GM12878 (cell line): ENCODE measurements around the gene GP2. TPM values are rescaled to one million over a fixed set of nuclear protein-coding genes. Genes with fewer than 3 reads are reported as not detected.
A peak's percentile ranks its signal among the peaks of the same experiment; 100 is the strongest.
"Not testable (repeated sequence)": the region's sequence is repeated elsewhere in the genome, so short reads cannot be mapped to it uniquely, and the experiment has no call there.

Source experiments
- ATAC-seq: fragments of 200-7000 bp; cut with Tn5 transposase; 3 replicates; pipeline ENCODE4 v1.9.1; 2020; ENCODE audit warnings: mild to moderate bottlenecking, moderate library complexity
- BruUV-seq: library from RNA; stranded (reverse); fragments of 400-500 nt; replicated peaks from 2 replicates; lab custom pipeline; 2021; lab: Mats Ljungman, UMichigan
- CTCF ChIA-PET: fragments of 300-600 bp; sonication (Branson Sonifier 250); formaldehyde crosslinking; extraction: SDS; loops from one replicate; lab custom pipeline; 2021; ENCODE audit warnings: inconsistent platforms; lab: Yijun Ruan, JAX
- POLR2A ChIA-PET: fragments of 350-600 bp; formaldehyde crosslinking; extraction: SDS; loops from one replicate; lab custom pipeline; 2021; ENCODE audit warnings: inconsistent platforms; lab: Charles Lee
- RAD21 ChIA-PET: fragments of 300-600 bp; sonication (Branson Sonifier 250); formaldehyde crosslinking; loops from one replicate; lab custom pipeline; 2023; ENCODE audit warnings: antibody characterized with exemption; ENCODE audit not compliant: unreplicated experiment; lab: Charles Lee
- SMC1A ChIA-PET: fragments of 300-600 bp; sonication (Branson Sonifier 250); formaldehyde crosslinking; loops from one replicate; lab custom pipeline; 2023; ENCODE audit not compliant: unreplicated experiment, uncharacterized antibody; lab: Charles Lee
- DNase-seq: peaks from one replicate; pipeline ENCODE4 v3.0.0-alpha.2; 2011; ENCODE audit warnings: low read depth, low spot score
- FAIRE-seq: peaks from 3 replicates; lab custom pipeline; 2011; peaks lifted over from hg19 to GRCh38; lab: Jason Lieb, UNC
- H2AFZ ChIP-seq: 2 replicates; pipeline ENCODE4 v1.6.0; 2011; ENCODE audit warnings: low read depth, low read length, control low read depth; ENCODE audit not compliant: control insufficient read depth
- H3K27ac ChIP-seq: 2 replicates; pipeline ENCODE4 v1.5.1; 2011; ENCODE audit warnings: control low read depth; ENCODE audit not compliant: control insufficient read depth, insufficient read depth
- H3K27me3 ChIP-seq, 2 experiments: replicated peaks in 1 of 2; 2 replicates each; pipeline versions ENCODE4 v1.6.0 to v1.6.1; 2011; ENCODE audit warnings: low read length in 1 of 2; ENCODE audit not compliant: control insufficient read depth in 2 of 2, insufficient read depth in 2 of 2
- H3K36me3 ChIP-seq, 2 experiments: 2 replicates each; pipeline ENCODE4 v1.5.1; 2011; ENCODE audit warnings: low read length in 1 of 2; ENCODE audit not compliant: control insufficient read depth in 2 of 2, insufficient read depth in 2 of 2
- H3K4me1 ChIP-seq: 2 replicates; pipeline ENCODE4 v1.6.1; 2011; ENCODE audit warnings: mild to moderate bottlenecking, low read length, moderate library complexity, mixed read lengths; ENCODE audit not compliant: control insufficient read depth, insufficient read depth
- H3K4me2 ChIP-seq: 2 replicates; pipeline ENCODE4 v1.6.0; 2011; ENCODE audit warnings: control low read depth; ENCODE audit not compliant: control insufficient read depth, insufficient read depth
- H3K4me3 ChIP-seq: fragments of 200-600 bp; sonication (generic); 2 replicates; pipeline ENCODE4 v1.5.1; 2016
- H3K79me2 ChIP-seq: 2 replicates; pipeline ENCODE4 v1.6.0; 2011; ENCODE audit warnings: low read length; ENCODE audit not compliant: control insufficient read depth, insufficient read depth
- H3K9ac ChIP-seq: 2 replicates; pipeline ENCODE4 v1.8.0; 2011; ENCODE audit warnings: low read length, control low read depth, mixed read lengths; ENCODE audit not compliant: control insufficient read depth, insufficient read depth
- H3K9me3 ChIP-seq: replicated peaks from 3 replicates; pipeline ENCODE4 v1.5.1; 2011; ENCODE audit warnings: mild to moderate bottlenecking, low read length; ENCODE audit not compliant: control insufficient read depth, insufficient read depth
- H4K20me1 ChIP-seq: 2 replicates; pipeline ENCODE4 v1.6.0; 2011; ENCODE audit not compliant: control insufficient read depth, insufficient read depth
- NFYB ChIP-seq: IDR thresholded peaks from 2 replicates; pipeline ENCODE4 v1.6.1; 2011; ENCODE audit warnings: low read depth, mild to moderate bottlenecking, low read length, improper control_type of control experiment, moderate library complexity; ENCODE audit not compliant: insufficient read depth
- SP1 ChIP-seq: IDR thresholded peaks from one replicate; pipeline ENCODE4 v1.6.1; 2011; ENCODE audit warnings: low read depth, low read length
- WGBS: methylation state at CpG from one replicate; pipeline ENCODE4 v1.1.6; 2016; ENCODE audit warnings: low lambda C conversion rate; ENCODE audit not compliant: insufficient replicate concordance, insufficient coverage; ENCODE audit errors: missing lambda C conversion rate; 5-methylcytosine and 5-hydroxymethylcytosine counted together
- in situ Hi-C: fragments of 300-500 bp; cut with MboI; formaldehyde crosslinking; loops from 9 replicates; pipeline ENCODE4 v1.14.3; 2018; ENCODE audit warnings: mixed read lengths
- intact Hi-C: fragments of 100-400 bp; cut with micrococcal nuclease; formaldehyde crosslinking; loops from one replicate; pipeline ENCODE4 v1.14.2; 2022; ENCODE audit not compliant: unreplicated experiment
- polyA plus RNA-seq, 11 experiments: library from polyadenylated mRNA; depleted of rRNA in 4 of 11; unstranded in 6 of 11; stranded (reverse) in 5 of 11; fragments of >200 nt; fragmentation: Nextera tagmentation in 4 of 11; fragmentation: Illumina TruSeq in 1 of 11; extraction: Ambion mirVana in 4 of 11; extraction: Trizol in 1 of 11; gene quantifications; 1 replicate in 1 of 11; 2 replicates in 10 of 11; pipeline versions ENCODE4 v1.2.1 to v1.2.3, GENCODE V29; 2011 to 2016; ENCODE audit warnings: inconsistent platforms in 2 of 11, missing spikeins in 2 of 11, low read depth in 1 of 11
- total RNA-seq, 4 experiments: library from RNA; depleted of rRNA in 3 of 4; stranded (reverse); fragments of >200 nt in 3 of 4; fragmentation: Illumina TruSeq in 1 of 4; extraction: Trizol in 1 of 4; gene quantifications; 2 replicates each; pipeline versions ENCODE4 v1.2.1 to v1.2.3, GENCODE V29; 2013 to 2021
- TF ChIP-seq, protein P1 (sequence below): fragments of 450-650 bp; formaldehyde crosslinking; IDR thresholded peaks from 2 replicates; pipeline ENCODE4 v1.5.0; 2022; ENCODE audit warnings: mild to moderate bottlenecking, missing genetic modification characterization

The GP2 gene
- total and polyA plus RNA-seq, 10 of the 15 experiments (the other 5 are each of a cell fraction or from before 2014, with no cell fraction given), result 6.9 TPM; not detected in 9

DNA sequence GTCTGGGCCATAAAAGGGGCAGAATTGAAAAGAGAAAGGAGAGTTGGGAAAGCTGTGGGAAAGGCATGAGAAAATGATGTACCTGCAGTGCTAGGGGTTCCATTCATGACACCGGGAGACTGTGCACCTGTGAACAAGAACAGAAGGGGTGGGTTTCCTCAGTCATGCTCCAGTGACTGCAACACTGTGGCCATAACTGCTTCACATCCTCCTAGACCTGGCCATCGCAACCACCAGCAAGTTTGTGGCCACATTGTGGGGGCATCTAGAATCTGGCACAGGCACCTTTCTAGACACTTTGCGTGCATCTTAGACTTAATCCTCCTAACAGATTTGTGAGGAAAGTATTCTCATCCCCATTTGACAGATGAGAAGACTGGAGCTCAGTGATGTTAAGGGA is 12.7 kb downstream of the GP2 start (continued):
- TF ChIP-seq, protein P1, sequence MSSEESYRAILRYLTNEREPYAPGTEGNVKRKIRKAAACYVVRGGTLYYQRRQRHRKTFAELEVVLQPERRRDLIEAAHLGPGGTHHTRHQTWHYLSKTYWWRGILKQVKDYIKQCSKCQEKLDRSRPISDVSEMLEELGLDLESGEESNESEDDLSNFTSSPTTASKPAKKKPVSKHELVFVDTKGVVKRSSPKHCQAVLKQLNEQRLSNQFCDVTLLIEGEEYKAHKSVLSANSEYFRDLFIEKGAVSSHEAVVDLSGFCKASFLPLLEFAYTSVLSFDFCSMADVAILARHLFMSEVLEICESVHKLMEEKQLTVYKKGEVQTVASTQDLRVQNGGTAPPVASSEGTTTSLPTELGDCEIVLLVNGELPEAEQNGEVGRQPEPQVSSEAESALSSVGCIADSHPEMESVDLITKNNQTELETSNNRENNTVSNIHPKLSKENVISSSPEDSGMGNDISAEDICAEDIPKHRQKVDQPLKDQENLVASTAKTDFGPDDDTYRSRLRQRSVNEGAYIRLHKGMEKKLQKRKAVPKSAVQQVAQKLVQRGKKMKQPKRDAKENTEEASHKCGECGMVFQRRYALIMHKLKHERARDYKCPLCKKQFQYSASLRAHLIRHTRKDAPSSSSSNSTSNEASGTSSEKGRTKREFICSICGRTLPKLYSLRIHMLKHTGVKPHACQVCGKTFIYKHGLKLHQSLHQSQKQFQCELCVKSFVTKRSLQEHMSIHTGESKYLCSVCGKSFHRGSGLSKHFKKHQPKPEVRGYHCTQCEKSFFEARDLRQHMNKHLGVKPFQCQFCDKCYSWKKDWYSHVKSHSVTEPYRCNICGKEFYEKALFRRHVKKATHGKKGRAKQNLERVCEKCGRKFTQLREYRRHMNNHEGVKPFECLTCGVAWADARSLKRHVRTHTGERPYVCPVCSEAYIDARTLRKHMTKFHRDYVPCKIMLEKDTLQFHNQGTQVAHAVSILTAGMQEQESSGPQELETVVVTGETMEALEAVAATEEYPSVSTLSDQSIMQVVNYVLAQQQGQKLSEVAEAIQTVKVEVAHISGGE (CRISPR knock-in tag), result no peak
- TF ChIP-seq SP1, result no peak

GRCh38 chr16:20313741-20314140 is 13.6 kb downstream of the GP2 start:
- no peak for ATAC-seq
- no peaks in the 10 kb centered on the region for H4K20me1 ChIP-seq
- no peaks in the 10 kb centered on the region for H3K36me3 ChIP-seq
- POLR2A ChIA-PET, result no interaction called here
- no peak overlapping the region for H2AFZ ChIP-seq
- TF ChIP-seq NFYB, result 0 out of 2 replicates have a peak, but pooled peaks have one; percentile 18
- TF ChIP-seq, protein P1 (CRISPR knock-in tag), result no peak
- TF ChIP-seq, all 136 proteins: peak for 1
- no TSS peak for BruUV-seq
- DNase-seq (no peak), FAIRE-seq (no peak)
- in situ Hi-C loops, result no loop called here
- 13% methylated on average over 3 of the region's 3 CpGs for WGBS
- CTCF ChIA-PET, result interaction anchor here (3.3 kb wide), 1 partner anchor 13 kb away, joined by 19 read pairs; no protein-coding TSS in a partner anchor
- SMC1A ChIA-PET, result no interaction called here
- Histone ChIP-seq H3K4me1 (no peaks in the 10 kb centered on the region), H3K4me3 (no peak overlapping the region), H3K79me2 (no peaks in the 10 kb centered on the region), H3K27ac (no peak overlapping the region), H3K9me3 (no peaks in the 10 kb centered on the region), H3K4me2 (no peak overlapping the region), H3K27me3 (no peaks in the 10 kb centered on the region), H3K9ac (no peak overlapping the region)
- intact Hi-C loops, result no loop called here
- RAD21 ChIA-PET, result no interaction called here

GRCh38 chr16:20312536-20313095 is 14.7 kb downstream of the GP2 start:
- H3K4me1 ChIP-seq, in situ Hi-C loops, H3K27ac ChIP-seq, BruUV-seq, ATAC-seq, H3K4me3 ChIP-seq, H2AFZ ChIP-seq, POLR2A ChIA-PET, H3K27me3 ChIP-seq, intact Hi-C loops, H3K79me2 ChIP-seq, H4K20me1 ChIP-seq, DNase-seq, H3K9me3 ChIP-seq, H3K36me3 ChIP-seq, RAD21 ChIA-PET, H3K4me2 ChIP-seq, H3K9ac ChIP-seq, FAIRE-seq: not testable (repeated sequence)
- CTCF ChIA-PET, result interaction anchor here (3.3 kb wide), 1 partner anchor 12 kb away, joined by 19 read pairs; no protein-coding TSS in a partner anchor
- SMC1A ChIA-PET, result interaction anchor here (1.6 kb wide), 1 partner anchor 12 kb away, joined by 4 read pairs; no protein-coding TSS in a partner anchor
- WGBS, result 34% methylated on average over 7 of the region's 7 CpGs
